ENCODE measurements around the gene METAP2. TPM values are rescaled to one million over a fixed set of nuclear protein-coding genes. Genes with fewer than 3 reads are reported as not detected.
"Not testable (repeated sequence)": the region's sequence is repeated elsewhere in the genome, so short reads cannot be mapped to it uniquely, and the experiment has no call there.

The METAP2 gene
- polyA plus RNA-seq, 1 of the 3 experiments (the other 2 are of a cell fraction): 35.8 TPM

- POLR2A ChIA-PET; H3K79me2 ChIP-seq (ENCODE audit: insufficient read depth); DNase-seq; H2AFZ ChIP-seq (ENCODE audit: low read depth); H3K36me3 ChIP-seq (replicated peaks in 1 of 2; ENCODE audit: control insufficient read depth in 1 of 2, insufficient read depth in 2 of 2, low read length in 1 of 2); CTCF ChIA-PET; H3K4me1 ChIP-seq (ENCODE audit: control insufficient read depth in 1 of 2, insufficient read depth in 2 of 2, low read depth in 1 of 2, low read length in 1 of 2); H3K9me2 ChIP-seq; H3K27ac ChIP-seq (ENCODE audit: low read depth in 2 of 2, low read length in 1 of 2); H3K27me3 ChIP-seq (ENCODE audit: insufficient read depth); H3K9ac ChIP-seq; H3F3A ChIP-seq (replicated peaks; ENCODE audit: insufficient read depth); H3K4me3 ChIP-seq (ENCODE audit: low read depth in 2 of 2, low read length in 1 of 2); H3K9me3 ChIP-seq; H3K4me2 ChIP-seq; H4K20me1 ChIP-seq (ENCODE audit: insufficient read depth): not testable (repeated sequence)
- WGBS (ENCODE audit: low lambda C conversion rate): 36% methylated on average over 8 of the region's 8 CpGs
Observed at GRCh38 chr12:95457605-95458004, 16.3 kb upstream of the METAP2 start.

- Histone ChIP-seq H3K4me3 (ENCODE audit: low read depth in 2 of 2, low read length in 1 of 2) (no peak overlapping the region), H3K9me3 (peaks cover 3% of the 10 kb centered on the region; the same call in 1 of the 2 replicates), H3K9me2 (no peaks in the 10 kb centered on the region), H2AFZ (ENCODE audit: low read depth) (no peak overlapping the region), H3K36me3 (replicated peaks in 1 of 2; ENCODE audit: control insufficient read depth in 1 of 2, insufficient read depth in 2 of 2, low read length in 1 of 2) (no peaks in the 10 kb centered on the region), H4K20me1 (ENCODE audit: insufficient read depth) (no peaks in the 10 kb centered on the region), H3F3A (replicated peaks; ENCODE audit: insufficient read depth) (no peaks in the 10 kb centered on the region), H3K9ac (no peak overlapping the region), H3K27me3 (ENCODE audit: insufficient read depth) (no peaks in the 10 kb centered on the region; the same call in 1 of the 2 replicates), H3K27ac (ENCODE audit: low read depth in 2 of 2, low read length in 1 of 2) (no peak overlapping the region), H3K79me2 (ENCODE audit: insufficient read depth) (no peaks in the 10 kb centered on the region), H3K4me1 (ENCODE audit: control insufficient read depth in 1 of 2, insufficient read depth in 2 of 2, low read depth in 1 of 2, low read length in 1 of 2) (no peaks in the 10 kb centered on the region; a peak in 1 of 4 replicates), H3K4me2 (no peak overlapping the region)
- 0% methylated on average over 2 of the region's 2 CpGs for WGBS (ENCODE audit: low lambda C conversion rate)
- CTCF ChIA-PET: no interaction called here
- TF ChIP-seq GATA2 (CRISPR knock-in tag; IDR thresholded peaks at IDR 0.05): no peak
- no peak for TF ChIP-seq CHD2 (IDR thresholded peaks at IDR 0.05; ENCODE audit: low read length, partially characterized antibody)
- TF ChIP-seq NRF1 (IDR thresholded peaks at IDR 0.05; ENCODE audit: low read depth, low read length): no peak
- no peak for TF ChIP-seq IRF3 (IDR thresholded peaks at IDR 0.05; ENCODE audit: low read depth, low read length)
- no peak for TF ChIP-seq TEAD4 (IDR thresholded peaks at IDR 0.05; ENCODE audit: borderline replicate concordance, insufficient read depth)
- TF ChIP-seq ZBTB33 (IDR thresholded peaks at IDR 0.05; ENCODE audit: borderline replicate concordance, low read depth): no peak
- TF ChIP-seq RXRA (IDR thresholded peaks at IDR 0.05; ENCODE audit: borderline replicate concordance, low read depth): no peak
- TF ChIP-seq MEF2A (IDR thresholded peaks at IDR 0.05; ENCODE audit: borderline replicate concordance, low read depth): no peak
- TF ChIP-seq RFX5 (IDR thresholded peaks at IDR 0.05; ENCODE audit: low read length): no peak
- no peak for DNase-seq
- POLR2A ChIA-PET: no interaction called here
Observed at GRCh38 chr12:95458761-95459160, 15.2 kb upstream of the METAP2 start.

Measured in SK-N-SH (cell line).